Epithelial cell of esophagus (primary cell): ENCODE data around the gene PKD2L2.

Source experiments
- DNase-seq: peaks from one replicate; pipeline ENCODE4 v3.0.0; 2010; ENCODE audit warnings: low read depth
- H3K4me3 ChIP-seq: 2 replicates; pipeline ENCODE4 v1.5.1; 2011; ENCODE audit warnings: mild to moderate bottlenecking, low read length, control low read depth
- CTCF ChIP-seq: IDR thresholded peaks from 2 replicates; pipeline ENCODE4 v1.5.1; 2011; ENCODE audit warnings: low read depth, mild to moderate bottlenecking, low read length, control low read depth, inconsistent platforms; ENCODE audit not compliant: insufficient read depth; ENCODE audit errors: missing control alignments

Gene PKD2L2

DNA sequence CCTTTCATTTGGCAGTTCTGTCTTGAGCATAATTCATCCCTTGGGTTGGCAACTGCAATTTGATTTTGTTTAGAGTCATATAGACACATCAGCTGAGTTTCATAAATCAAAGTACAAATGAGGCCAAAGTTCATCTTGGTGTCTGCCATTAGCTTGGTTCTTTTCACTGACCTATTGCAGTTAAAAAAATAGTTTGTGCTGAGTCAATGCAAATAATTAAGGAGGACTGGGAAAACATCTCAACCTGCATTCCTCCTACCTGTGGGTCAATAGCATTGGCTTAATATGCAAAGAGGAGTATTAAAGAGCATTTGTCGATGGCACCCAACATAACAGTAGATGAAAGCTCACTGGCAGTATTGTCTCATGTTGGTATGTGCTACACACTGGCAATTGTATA, 1.6 kb downstream of the PKD2L2 start:
- no peak for TF ChIP-seq CTCF
- H3K4me3 ChIP-seq: no peak overlapping the region
- DNase-seq: no peak

DNA sequence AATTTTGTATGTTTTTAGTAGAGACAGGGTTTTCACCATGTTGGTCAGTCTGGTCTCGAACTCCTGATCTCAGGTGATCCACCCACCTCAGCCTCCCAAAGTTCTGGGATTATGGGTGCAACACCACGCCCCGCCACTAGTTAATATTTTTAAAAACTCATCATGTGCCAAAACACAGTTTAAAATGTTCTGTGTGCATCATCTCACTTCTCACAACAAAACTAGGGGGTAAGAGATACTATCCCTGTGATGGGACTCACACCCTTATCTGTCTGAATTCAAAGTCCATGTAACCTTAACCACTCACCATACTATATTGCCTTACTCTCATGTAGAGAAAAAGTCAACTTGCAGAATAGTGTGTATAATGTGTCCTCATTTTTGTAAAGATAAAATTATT, 2.6 kb downstream of the PKD2L2 start:
- no peak overlapping the region for H3K4me3 ChIP-seq
- TF ChIP-seq CTCF: peak; percentile 7
- no peak for DNase-seq

DNA sequence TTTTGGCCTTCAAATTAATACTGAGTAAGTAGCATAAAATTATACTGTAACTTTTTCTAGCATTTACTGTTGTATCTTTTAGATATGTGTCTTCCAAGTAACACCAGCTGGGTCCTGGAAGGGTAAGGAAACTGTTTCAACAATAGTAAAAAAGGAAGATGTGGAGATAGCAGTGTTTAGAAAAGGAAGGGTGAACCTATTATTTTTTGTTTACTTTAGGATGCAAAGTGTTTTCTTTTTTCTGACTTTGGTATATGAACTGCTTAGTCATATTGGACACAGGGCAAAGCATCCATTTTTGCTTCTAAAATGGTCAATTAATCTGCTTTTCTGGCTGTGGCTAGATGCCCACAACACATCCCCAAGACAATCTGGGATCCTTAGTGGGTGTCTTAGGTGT, 5.3 kb downstream of the PKD2L2 start:
- no peak for DNase-seq
- H3K4me3 ChIP-seq: no peak overlapping the region
- no peak for TF ChIP-seq CTCF

GRCh38 chr5:137896560-137896959, 7.3 kb downstream of the PKD2L2 start:
- DNase-seq: peak; percentile 62
- no peak for TF ChIP-seq CTCF

GRCh38 chr5:137899493-137899892, 10.2 kb downstream of the PKD2L2 start:
- no peak for TF ChIP-seq CTCF
- H3K4me3 ChIP-seq: no peak overlapping the region
- no peak for DNase-seq

More at GRCh38 chr5:137896560-137896959, 7.3 kb downstream of the PKD2L2 start:
- H3K4me3 ChIP-seq: no peak overlapping the region

- no peak for TF ChIP-seq CTCF
- DNase-seq: no peak
- no peak overlapping the region for H3K4me3 ChIP-seq
Measured at GRCh38 chr5:137901011-137901817, 12.0 kb downstream of the PKD2L2 start.
